Right atrium auricular region (tissue), 2 donors: ENCODE data around the gene BAIAP2L1. TPM values are rescaled to one million over a fixed set of nuclear protein-coding genes. Genes with fewer than 3 reads are reported as not detected.

Experiments
- DNase-seq: peaks from one replicate; pipeline ENCODE4 v3.0.0-alpha.2; 2019; ENCODE audit warnings: low spot score
- H3K27ac ChIP-seq, 2 donors: fragments of 200-600 bp; sonication (generic); 1 replicate in 1 of 2; 2 replicates in 1 of 2; pipeline ENCODE4 v1.5.1; 2016 to 2019
- H3K27me3 ChIP-seq, 2 donors: fragments of 200-600 bp; sonication (generic); one replicate each; pipeline versions ENCODE4 v1.5.1 to v1.6.0; 2017 to 2019
- H3K36me3 ChIP-seq: fragments of 200-600 bp; sonication (generic); one replicate; pipeline ENCODE4 v1.5.1; 2016
- H3K4me1 ChIP-seq, 2 donors: fragments of 200-600 bp; sonication (generic); one replicate each; pipeline versions ENCODE4 v1.5.1 to v1.6.0; 2017 to 2019
- H3K4me3 ChIP-seq, 2 donors: fragments of 200-600 bp; sonication (generic); 1 replicate in 1 of 2; 2 replicates in 1 of 2; pipeline ENCODE4 v1.5.1; 2017 to 2019; ENCODE audit warnings: mild to moderate bottlenecking in 1 of 2, moderate library complexity in 1 of 2
- H3K9me3 ChIP-seq, 2 donors: fragments of 200-600 bp; sonication (generic); one replicate each; pipeline ENCODE4 v1.5.1; 2019
- total RNA-seq, 2 donors: library from RNA; depleted of rRNA; stranded (reverse); fragments of >200 nt; gene quantifications; one replicate each; pipeline ENCODE4 v1.1.0, GENCODE V29; 2016
- TF ChIP-seq, protein P1 (sequence below), 2 donors: fragments of 200-600 bp; sonication (generic); IDR thresholded peaks; one replicate each; pipeline ENCODE4 v1.5.1; 2019; ENCODE audit warnings: antibody characterized with exemption in 2 of 2

BAIAP2L1 gene
- total RNA-seq, 2 donors from 2014 or later: 1.1 to 1.7 TPM

DNA sequence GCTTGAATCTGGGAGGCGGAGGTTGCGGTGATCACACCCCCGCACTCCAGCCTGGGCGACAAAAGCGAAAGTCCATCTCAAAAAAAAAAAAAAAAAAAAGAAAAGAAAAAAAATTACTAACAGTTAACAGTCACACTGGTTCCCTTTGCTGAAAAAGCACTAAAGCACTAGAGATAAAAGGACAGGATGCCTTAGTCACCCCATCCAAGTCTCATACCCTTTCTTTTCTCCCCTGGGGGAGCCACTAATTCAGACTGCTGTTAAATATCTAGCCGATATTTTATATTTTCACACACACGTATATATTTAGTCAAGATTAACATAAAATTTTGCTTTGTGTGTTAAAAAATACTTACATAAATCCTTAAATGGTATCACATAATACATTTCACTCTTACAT lies 25.2 kb downstream of the BAIAP2L1 start:
- no peaks in the 10 kb centered on the region for H3K4me1 ChIP-seq
- TF ChIP-seq, protein P1, sequence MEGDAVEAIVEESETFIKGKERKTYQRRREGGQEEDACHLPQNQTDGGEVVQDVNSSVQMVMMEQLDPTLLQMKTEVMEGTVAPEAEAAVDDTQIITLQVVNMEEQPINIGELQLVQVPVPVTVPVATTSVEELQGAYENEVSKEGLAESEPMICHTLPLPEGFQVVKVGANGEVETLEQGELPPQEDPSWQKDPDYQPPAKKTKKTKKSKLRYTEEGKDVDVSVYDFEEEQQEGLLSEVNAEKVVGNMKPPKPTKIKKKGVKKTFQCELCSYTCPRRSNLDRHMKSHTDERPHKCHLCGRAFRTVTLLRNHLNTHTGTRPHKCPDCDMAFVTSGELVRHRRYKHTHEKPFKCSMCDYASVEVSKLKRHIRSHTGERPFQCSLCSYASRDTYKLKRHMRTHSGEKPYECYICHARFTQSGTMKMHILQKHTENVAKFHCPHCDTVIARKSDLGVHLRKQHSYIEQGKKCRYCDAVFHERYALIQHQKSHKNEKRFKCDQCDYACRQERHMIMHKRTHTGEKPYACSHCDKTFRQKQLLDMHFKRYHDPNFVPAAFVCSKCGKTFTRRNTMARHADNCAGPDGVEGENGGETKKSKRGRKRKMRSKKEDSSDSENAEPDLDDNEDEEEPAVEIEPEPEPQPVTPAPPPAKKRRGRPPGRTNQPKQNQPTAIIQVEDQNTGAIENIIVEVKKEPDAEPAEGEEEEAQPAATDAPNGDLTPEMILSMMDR (IDR thresholded peaks at IDR 0.05): no peak
- H3K9me3 ChIP-seq: no peaks in the 10 kb centered on the region

DNA sequence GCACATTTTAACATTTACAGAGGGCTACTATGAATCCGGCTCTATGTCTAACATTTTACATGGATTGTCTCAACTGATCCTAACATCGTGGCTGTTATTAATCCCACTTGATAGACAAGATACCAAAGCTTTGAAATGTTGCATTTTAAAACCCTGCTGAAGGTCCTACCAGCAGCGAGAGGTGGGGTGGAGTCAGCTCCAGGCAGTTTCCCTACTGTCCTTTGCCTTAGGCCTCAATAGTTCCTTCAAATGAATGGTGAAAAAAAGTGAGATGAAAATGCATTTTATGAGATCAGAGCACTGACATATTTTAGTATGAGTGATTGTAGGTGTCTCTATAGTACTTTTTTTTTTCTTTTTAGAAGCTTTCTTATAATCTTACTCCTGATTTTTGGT lies 26.6 kb downstream of the BAIAP2L1 start:
- no peak for DNase-seq
- H3K4me1 ChIP-seq: no peaks in the 10 kb centered on the region
- no peak overlapping the region for H3K4me3 ChIP-seq
- H3K27me3 ChIP-seq: no peaks in the 10 kb centered on the region
- no peak overlapping the region for H3K27ac ChIP-seq
- H3K9me3 ChIP-seq: no peaks in the 10 kb centered on the region
- TF ChIP-seq, protein P1 (IDR thresholded peaks at IDR 0.05): no peak
- no peaks in the 10 kb centered on the region for H3K36me3 ChIP-seq

More for the DNA sequence above, 25.2 kb downstream of the BAIAP2L1 start:
- H3K4me3 ChIP-seq: no peak overlapping the region
- no peaks in the 10 kb centered on the region for H3K36me3 ChIP-seq
- H3K27me3 ChIP-seq: no peaks in the 10 kb centered on the region
- no peak overlapping the region for H3K27ac ChIP-seq
- no peak for DNase-seq

DNA sequence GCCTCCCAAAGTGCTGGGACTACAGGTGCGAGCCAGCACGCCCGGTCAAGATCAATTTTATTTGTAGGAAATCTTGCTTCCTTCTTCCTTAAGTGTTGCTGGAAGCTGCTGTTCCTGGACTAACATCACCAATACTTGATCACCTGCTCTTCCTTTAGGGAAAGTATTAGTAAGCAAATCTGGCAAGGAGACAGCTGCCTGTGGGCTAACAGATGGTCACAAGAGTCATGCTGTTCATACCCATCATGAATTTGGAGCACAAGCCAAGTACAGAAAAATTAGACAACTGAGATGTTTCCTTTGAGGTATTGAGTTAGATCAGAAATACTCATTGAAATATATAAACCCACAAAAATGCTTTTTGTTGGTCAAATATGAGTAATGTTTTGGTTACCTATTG lies 27.9 kb downstream of the BAIAP2L1 start:
- Histone ChIP-seq H3K27me3 (no peaks in the 10 kb centered on the region), H3K9me3 (no peaks in the 10 kb centered on the region), H3K4me1 (no peaks in the 10 kb centered on the region), H3K4me3 (no peak overlapping the region), H3K36me3 (no peaks in the 10 kb centered on the region), H3K27ac (no peak overlapping the region)
- DNase-seq: no peak
- TF ChIP-seq, protein P1 (IDR thresholded peaks at IDR 0.05): no peak

DNA sequence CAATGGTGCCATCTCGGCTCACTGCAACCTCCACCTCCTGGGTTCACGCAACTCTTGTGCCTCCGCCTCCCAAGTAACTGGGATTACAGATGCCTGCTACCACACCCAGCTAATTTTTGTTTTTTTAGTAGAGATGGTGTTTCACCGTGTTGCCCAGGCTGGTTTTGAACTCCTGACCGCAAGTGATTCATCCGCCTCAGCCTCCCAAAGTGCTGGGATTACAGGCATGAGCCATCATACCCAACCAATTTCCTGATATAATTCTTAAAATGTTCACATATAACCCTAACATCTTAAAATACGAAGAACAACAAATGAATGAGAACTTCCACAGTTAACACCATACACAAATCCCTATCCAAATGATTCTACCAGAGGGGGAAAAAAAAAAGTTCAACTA lies 31.2 kb downstream of the BAIAP2L1 start:
- Histone ChIP-seq H3K27me3 (no peaks in the 10 kb centered on the region), H3K4me1 (peaks cover 0 to 4% of the 10 kb centered on the region in 2 donors), H3K36me3 (no peaks in the 10 kb centered on the region), H3K9me3 (no peaks in the 10 kb centered on the region), H3K4me3 (no peak overlapping the region), H3K27ac (no peak overlapping the region)
- TF ChIP-seq, protein P1 (IDR thresholded peaks at IDR 0.05): no peak
- no peak for DNase-seq

DNA sequence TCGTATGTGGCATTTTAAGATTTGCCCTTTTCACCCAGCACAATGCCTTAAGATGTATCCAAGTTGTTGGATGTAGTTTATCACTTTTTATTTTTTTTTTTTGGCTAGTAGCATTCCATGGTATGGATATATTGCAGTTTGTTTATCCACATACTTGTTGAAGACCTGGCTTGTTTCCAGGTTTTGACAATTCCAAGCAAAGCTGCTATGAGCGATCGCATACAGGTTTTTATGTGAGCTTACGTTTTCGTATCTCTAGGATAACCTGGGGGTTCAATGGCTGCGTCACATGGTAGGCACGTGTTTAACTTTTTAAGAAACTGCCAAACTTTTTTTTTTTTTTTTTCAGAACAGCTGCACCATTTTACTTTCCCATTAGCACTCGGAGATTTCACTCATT lies 32.2 kb downstream of the BAIAP2L1 start:
- no peaks in the 10 kb centered on the region for H3K36me3 ChIP-seq
- TF ChIP-seq, protein P1 (IDR thresholded peaks at IDR 0.05): no peak
- no peak for DNase-seq
- H3K27me3 ChIP-seq: no peaks in the 10 kb centered on the region
- H3K27ac ChIP-seq: peak overlapping the region in 1 of 2 donors; percentile 6
- H3K4me3 ChIP-seq: no peak overlapping the region
- H3K9me3 ChIP-seq: no peaks in the 10 kb centered on the region
- H3K4me1 ChIP-seq: peaks cover 0 to 4% of the 10 kb centered on the region in 2 donors

DNA sequence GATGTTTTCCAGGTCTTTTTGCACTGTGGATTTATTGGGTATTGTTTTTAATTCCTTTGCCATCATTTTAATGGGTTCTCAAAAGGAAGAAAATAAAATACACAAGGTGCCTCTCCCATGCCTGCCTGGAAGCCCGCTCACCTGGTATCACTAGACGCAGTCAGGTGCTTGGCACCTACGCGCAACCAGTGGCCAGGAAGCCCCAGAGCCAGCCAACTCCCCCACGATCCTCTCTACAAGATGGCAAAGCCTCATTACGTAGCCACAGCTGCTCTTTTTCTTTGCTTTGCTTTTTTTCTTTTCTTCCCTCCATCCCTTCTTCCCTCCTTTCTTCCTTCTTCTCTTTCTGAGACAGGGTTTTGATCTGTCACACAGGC lies 34.3 kb downstream of the BAIAP2L1 start:
- Histone ChIP-seq H3K9me3 (no peaks in the 10 kb centered on the region), H3K4me1 (peaks cover 0 to 4% of the 10 kb centered on the region in 2 donors), H3K4me3 (no peak overlapping the region), H3K27me3 (no peaks in the 10 kb centered on the region), H3K36me3 (no peaks in the 10 kb centered on the region), H3K27ac (peak overlapping the region; percentile 22 to 32)
- TF ChIP-seq, protein P1 (IDR thresholded peaks at IDR 0.05): no peak
- DNase-seq: no peak
